RKO (cell line): ENCODE data around the gene ZNF583.
A peak's percentile ranks its signal among the peaks of the same experiment; 100 is the strongest.

Experiments used
- DNase-seq: peaks from one replicate; pipeline ENCODE4 v3.0.0-alpha.2; 2016; ENCODE audit warnings: low spot score

The ZNF583 gene

GRCh38 chr19:56403764-56404704 lies at the start of gene ZNF583:
Gene ZNF583, plus strand, starts transcription at chr19:56404332. Its CDS starts 2,783 bp downstream, at chr19:56407115.
- peak; percentile 92 for DNase-seq

DNA sequence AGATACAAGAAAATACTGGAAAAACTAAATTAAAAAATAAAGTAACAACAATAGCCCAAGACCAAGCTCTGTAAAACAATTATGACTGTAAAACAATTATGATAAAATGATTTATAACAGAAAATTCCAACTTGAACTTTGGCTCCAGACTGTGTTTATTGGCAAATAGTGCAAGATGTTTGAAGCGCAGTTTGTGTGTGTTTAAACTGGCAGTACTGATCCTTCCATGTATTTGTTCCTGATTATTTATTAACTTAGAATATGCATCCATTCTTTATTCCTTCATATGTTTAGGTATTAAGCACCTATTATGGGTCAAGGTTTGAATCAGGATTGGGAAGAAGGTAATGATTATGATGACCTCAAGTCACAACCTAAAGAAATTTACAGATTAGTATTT lies 48.6 kb upstream of the ZNF583 start:
- no peak for DNase-seq

GRCh38 chr19:56356944-56357343 lies 47.2 kb upstream of the ZNF583 start:
- peak; percentile 33 for DNase-seq

DNA sequence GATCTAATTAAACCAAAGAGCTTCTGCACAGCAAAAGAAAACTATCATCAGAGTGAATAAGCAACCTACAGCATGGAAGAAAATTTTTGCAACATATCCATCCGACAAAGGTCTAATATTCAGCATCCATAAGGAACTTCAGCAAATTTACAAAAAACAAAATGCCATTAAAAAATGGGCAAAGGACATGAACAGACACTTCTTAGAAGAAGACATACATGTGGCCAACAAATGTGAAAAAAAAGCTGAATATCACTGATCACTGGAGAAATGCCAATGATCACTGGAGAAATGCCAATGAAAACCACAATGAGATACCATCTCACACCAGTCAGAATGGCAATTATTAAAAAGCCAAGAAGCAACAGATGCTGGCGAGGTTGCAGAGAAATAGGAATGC lies 43.3 kb upstream of the ZNF583 start:
- no peak for DNase-seq

GRCh38 chr19:56367829-56368711 lies 36.1 kb upstream of the ZNF583 start:
- no peak for DNase-seq

DNA sequence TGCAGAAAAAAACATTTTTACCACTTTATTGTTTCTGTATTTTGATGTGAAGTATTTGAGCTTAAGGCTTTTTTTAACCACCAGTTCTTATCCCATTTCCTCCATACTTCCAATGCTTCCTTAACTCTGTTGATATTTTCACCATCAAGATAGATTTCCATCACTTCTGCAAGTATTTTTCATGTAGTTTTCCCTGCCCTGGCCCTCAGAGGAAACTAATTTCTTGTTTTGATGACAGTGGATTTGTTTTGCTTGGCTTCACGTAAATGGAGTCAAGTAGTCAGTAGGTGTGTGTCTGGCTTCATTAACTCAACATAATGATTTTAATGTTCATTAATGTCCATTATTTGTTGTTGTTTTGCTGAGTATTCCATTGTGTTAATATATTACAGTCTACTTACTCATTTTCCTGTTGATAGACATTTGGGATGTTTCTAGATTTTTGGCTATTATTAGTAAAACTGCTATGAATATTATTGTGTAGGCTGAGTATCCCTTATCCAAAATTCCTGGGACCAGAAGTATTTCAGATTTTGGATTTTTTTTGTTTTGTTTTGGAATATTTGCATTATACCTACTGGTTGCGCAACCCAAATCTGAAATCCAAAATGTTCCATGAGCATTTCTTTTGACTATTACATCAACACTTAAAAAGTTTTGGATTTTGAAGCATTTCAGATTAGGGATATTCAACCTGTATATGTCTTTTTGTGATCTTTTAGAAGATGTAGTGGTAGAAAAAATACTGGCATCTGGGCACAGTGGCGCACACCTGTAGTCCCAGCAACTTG lies 34.1 kb upstream of the ZNF583 start:
- no peak for DNase-seq

DNA sequence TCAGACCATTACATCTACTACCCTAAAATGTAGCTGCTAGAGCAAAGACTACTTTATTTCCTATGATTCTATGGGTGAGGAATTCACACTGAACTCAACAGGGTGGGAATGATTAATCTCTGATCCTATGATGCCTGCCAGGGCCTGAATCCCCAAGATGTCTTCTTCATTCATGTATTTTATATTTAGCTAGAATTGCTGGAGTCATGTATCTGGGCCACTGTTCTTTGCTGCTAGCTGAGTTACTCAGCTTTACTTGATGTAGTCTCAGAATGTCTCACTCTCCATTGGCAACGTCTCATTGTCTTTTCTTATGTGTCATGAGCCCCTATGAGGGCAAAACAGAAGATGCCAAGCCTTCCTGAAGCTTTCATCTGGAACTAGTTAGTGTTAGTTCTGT lies 31.9 kb upstream of the ZNF583 start:
- peak; percentile 18 for DNase-seq

DNA sequence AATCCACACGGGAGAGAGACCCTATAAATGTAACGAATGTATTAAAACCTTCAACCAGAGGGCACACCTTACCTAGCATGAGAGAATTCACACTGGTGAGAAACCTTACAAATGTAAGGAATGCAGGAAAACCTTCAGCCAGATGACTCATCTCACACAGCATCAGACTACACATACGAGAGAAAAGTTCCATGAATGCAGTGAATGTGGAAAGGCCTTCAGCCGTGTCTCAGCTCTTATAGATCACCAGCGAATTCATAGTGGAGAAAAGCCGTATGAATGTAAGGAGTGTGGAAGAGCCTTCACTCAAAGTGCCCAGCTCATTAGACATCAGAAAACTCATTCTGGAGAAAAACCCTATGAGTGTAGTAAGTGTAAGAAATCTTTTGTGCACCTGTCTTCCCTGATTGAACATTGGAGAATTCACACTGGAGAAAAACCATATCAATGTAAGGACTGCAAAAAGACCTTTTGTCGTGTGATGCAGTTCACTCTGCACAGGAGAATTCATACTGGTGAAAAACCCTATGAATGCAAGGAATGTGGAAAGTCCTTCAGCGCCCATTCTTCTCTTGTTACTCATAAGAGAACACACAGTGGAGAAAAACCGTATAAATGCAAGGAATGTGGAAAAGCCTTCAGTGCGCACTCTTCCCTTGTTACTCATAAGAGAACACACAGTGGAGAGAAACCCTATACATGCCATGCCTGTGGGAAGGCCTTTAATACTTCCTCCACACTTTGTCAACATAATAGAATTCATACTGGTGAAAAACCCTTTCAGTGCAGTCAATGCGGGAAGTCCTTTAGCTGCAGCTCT lies 26.8 kb upstream of the ZNF583 start:
- DNase-seq, result peak; percentile 88

- DNase-seq, result peak; percentile 89
These were observed 20.1 kb upstream of the ZNF583 start for GRCh38 chr19:56383826-56384605.

GRCh38 chr19:56393119-56394012 lies 10.8 kb upstream of the ZNF583 start, which contains the start of gene ZNF582:
Gene ZNF582, minus strand, starts transcription at chr19:56393534. Its CDS starts 1,782 bp downstream, at chr19:56391752.
- no peak for DNase-seq

- no peak for DNase-seq
These were observed 5.3 kb upstream of the ZNF583 start for GRCh38 chr19:56398809-56399208.

- DNase-seq, result peak; percentile 24
These were observed 3.6 kb upstream of the ZNF583 start for GRCh38 chr19:56400485-56400884.

DNA sequence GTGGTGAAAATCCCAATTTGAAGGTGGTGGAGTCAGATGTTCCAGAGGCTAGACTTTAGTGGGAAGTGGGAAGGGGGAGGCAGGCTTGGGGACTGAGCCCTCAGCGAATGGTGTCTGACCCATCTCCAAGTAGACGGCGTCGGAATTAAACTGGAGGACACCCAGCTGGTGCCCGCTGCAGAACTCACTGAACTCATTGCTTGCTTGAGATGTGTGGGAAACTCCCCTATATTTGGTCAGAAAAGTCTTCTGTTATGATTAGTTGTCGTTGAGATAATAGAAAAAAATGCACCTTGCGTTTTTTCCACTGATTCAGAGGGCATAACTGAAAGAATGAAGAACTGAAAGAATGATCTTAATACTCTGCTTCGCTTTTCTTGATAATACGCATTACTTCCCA lies 871 bp upstream of the ZNF583 start:
- peak; percentile 72 for DNase-seq

- peak; percentile 57 for DNase-seq
These were observed 549 bp downstream of the ZNF583 start for GRCh38 chr19:56404705-56405056.

DNA sequence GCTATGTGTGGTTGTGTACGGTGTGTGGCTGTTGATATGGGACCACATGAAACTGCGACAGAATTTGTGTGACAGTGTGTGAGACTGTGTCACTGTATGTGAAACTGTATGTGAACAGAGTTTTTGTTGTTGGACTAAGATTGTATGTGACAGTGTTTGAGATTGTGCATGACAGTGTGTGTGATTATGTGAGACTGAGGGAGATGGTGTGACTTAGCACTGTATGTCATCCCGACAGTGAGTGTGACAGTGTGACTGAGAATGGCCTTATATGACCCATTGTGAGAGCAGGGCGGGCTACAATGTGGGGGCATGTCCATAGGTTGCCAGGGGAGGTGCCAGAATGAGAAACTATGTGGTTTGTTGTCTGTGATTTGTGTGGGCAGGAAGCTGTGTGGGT lies 930 bp downstream of the ZNF583 start:
- peak; percentile 49 for DNase-seq

- DNase-seq, result no peak
These were observed 19.3 kb downstream of the ZNF583 start for GRCh38 chr19:56423276-56423984.

- no peak for DNase-seq
These were observed 19.8 kb downstream of the ZNF583 start for GRCh38 chr19:56423985-56424353.

GRCh38 chr19:56441206-56441792 lies 37.2 kb downstream of the ZNF583 start:
- no peak for DNase-seq
